NCI-H1930 (cell line): ENCODE data around the gene RXRA.

ENCODE experiments used
- DNase-seq, 2 experiments: peaks; one replicate each; lab custom pipeline; 2025; lab: John Stamatoyannopoulos, UW

Gene RXRA

GRCh38 chr9:134338394-134339182, 12.3 kb downstream of the RXRA start:
- no peak for DNase-seq

DNA sequence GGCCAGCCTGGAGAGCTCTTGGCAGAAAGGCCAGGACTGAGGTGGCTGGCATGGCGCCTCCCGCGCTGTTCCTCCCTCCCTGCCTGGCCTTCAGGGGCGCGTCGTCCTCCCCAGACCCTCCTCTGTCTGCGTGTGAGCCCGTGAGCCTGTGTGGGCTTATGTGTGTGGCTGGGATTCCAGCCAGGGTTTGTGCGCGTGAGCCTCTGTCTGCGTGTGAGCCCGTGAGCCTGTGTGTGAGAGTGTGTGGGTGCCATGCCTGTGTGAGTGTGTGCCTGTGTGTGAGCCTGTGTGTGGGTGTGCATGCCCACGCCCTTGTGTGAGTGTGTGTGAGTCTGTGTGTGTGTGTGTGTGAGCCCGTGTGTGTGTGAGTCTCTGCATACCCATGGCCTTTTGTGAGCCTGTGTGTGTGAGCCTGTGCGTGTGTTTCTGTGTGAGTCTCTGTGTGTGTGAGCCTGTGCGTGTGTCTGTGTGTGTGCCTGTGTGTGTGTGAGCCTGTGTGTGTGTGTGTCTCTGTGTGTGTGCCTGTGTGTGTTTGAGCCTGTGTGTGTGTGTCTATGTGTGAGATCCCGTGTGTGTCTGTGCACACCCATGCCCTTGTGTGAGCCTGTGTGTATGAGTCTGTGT, 13.0 kb downstream of the RXRA start:
- no peak for DNase-seq

DNA sequence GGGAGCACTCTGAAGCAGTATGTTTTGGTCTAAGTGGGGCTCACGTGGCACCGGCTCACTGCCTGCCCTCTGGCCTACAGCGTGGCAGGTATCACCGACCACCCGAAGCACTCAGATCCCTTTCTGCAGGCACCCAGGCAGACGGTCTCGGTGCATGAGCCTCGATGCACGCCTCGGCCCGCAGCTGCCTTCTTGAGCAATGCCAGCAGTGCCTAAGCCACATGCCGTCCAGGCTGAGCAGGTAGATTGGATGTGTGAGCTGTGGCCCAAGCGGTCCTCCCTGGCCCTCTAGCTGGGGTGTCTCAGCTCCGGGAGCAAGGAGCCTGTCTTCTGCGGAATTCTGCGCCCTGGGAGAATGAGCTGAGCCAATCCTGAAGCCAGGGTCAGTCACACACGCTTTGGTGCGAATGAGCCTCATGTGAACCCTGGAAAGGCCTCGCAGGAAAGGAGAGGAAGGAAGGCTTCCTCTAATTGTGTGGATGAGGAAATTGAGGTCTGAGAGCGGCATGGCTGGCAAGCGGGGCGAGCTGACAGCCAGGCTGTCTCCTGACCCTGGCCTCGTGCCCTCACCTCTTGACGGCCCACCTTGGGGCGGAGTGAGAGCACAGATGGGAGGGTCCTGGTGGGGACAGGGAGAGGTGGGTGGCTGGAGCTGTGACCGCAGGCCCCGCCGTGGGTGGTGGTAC, 14.4 kb downstream of the RXRA start:
- DNase-seq = no peak

DNA sequence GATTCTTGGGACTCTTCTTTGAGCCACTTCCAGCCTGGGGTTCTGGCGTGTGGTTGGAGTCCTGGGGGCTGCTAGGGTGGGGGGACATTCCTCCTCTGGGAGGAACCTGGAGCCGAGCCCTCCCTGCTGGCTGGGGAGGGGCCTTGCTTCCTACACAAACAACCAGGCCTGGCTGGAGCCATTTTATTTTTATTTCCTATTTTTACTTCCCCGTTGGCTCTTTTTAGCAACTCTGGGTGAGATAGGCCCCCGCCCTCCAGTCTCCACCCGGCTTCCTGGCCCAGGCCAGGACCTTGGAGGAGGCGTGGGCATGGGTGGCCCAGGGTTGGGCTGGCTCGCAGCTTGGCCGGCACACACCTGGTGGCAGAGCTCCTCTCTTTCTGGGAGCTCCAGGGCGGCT, 15.1 kb downstream of the RXRA start:
- DNase-seq = no peak

- DNase-seq = no peak
Measured at GRCh38 chr9:134341929-134342745, 15.9 kb downstream of the RXRA start.

DNA sequence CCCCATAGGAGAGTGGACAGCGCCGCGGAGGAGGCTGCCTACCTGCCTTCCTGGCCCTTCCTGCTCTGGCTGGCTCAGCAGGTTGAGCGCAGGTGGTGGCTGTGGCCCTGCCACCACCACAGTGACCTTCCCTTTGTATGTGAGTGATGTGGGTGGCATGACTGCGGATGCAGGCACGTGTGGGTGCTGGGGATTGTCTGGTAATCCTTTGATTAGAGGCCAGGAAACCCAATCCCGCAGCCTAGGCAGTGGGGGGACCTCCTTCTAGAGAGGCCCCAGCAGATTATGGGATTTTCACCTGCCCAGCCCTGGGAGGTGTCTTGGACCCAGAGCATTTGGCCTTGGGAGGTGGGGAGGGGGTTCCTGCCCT, 16.5 kb downstream of the RXRA start:
- DNase-seq = no peak

- DNase-seq = no peak
Measured at GRCh38 chr9:134343637-134344036, 17.4 kb downstream of the RXRA start.

DNA sequence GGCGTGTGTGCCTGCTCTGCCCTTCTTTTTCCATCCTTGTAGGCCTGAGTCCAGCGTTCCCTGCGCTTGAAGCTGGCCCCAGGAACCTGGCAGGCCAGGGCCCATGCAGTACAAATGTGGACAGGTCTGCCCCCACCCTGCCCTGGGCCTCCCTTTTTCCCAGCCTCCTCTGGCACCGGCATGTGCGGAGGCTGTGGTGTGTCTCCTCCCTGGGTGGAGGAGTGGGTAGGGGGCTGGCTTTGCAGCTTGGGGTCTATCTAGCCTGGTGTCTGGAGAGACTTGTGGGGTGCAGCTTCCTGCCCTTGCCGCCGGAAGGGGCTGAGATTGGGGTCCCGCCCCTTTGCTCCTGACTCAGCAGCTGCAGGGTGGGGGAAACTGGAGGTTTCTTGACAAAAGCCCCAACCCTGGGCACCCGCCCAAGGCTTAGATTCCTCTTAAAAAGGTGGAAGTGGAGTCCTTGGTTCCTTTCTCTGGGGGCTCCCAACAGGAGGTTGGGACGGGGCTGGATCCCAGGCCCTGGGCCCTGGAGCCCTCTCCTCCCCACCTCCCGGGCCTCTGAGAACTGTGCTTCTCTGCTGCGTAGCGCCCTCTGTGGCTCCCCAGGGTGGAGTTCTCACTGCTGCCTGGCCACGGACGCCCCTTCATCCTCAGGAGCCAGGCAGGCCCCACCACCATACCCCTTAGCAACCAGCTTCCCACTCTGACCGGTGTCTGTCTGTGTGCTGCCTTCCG, 18.0 kb downstream of the RXRA start:
- DNase-seq = no peak

GRCh38 chr9:134344800-134345310, 18.6 kb downstream of the RXRA start:
- no peak for DNase-seq

- no peak for DNase-seq
Measured at GRCh38 chr9:134345737-134346136, 19.5 kb downstream of the RXRA start.

- no peak for DNase-seq
Measured at GRCh38 chr9:134346151-134346550, 19.9 kb downstream of the RXRA start.

DNA sequence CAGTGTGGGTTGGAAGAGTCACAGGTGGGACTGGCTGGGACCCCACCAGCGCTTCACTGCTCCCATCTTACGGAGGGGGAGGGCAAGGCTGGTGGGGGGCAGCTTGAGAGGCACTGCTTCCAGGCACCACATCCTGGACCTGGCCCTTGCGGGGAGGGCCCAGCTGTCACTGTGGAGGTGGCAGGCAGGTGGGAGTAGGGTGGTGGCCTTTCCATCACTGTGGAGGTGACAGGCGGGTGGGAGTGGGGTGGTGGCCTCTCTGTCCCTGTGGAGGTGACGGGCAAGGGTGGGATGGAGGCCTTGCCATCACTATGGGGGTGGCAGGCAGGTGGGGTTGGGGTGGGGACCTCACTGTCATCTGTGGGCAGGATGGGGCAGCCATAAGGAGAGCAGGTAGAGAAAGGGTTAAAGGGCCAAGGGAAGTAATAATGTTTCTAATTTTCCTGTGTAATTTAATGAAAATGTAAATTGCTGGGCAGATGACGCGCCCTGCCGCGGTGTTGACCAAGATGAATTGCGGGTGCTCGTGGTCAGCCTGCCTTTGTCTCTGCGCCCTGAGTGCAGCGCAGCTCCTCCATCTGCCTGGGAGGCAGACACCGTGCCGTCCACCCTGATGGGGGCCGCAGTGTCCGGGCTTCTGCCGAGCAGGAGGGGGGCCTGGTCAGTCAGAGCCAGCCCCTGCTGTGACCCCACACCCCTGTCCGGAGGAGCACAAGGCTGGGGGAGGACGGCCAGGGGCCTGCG, 20.8 kb downstream of the RXRA start:
- DNase-seq = no peak

- DNase-seq = no peak
Measured at GRCh38 chr9:134347996-134348395, 21.7 kb downstream of the RXRA start.

- no peak for DNase-seq
Measured at GRCh38 chr9:134348404-134349155, 22.3 kb downstream of the RXRA start.

- DNase-seq = no peak
Measured at GRCh38 chr9:134349936-134350335, 23.7 kb downstream of the RXRA start.

DNA sequence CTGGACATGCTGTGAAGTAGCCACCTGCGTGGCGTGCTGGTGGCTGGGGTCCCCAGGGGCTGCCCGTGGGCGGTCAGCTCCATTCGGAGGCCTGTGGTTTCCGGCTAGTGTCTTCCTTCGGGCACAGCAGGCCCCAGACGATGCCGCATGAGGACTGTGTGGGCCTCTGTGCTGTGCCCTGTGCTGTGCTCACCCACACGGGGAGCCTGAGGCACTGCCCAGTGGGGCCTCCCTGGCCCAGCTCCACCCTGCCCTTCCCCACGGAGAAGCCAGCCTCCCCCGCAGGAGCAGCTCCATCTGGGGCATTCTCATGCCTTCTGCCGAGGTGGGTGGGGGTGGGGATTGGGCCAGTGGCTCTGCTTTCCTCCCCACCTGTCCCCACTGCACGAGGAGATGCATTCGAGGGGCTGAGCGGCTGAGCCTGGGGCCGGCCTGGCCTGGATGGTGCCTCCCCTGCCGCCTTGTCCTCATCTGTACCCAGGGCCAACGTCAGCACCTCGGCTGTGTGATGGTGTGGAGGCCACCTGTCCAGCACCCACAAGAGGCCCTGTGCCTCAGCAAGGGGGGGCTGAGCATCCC, 24.2 kb downstream of the RXRA start:
- DNase-seq = no peak

DNA sequence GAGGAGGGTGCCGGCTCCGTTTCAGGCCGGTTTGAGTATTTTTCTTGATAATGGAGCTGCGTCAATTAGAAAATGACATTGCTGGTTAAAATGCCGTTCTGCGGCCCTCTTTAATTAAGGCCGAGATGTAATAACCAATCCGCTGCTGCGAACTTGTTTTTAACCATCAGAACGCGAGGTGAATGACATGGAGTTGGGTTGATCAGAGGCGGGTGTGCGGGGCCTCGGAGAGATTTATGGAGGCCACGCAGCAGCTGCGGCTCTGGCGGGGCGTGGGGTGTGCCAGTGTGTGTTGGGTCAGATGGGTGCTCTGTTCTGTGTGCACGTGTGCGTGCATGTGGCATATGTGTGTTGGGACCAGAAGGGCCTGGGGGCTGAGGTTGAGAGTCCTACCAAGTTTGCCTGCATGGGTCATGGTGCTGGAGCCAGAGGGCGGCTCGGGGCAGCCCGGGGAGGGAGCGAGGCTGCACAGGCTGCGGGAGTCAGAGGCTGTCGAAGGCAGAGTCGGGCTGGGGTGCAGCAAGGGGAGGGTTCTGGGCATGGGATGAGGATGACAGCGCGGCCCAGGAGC, 25.4 kb downstream of the RXRA start:
- no peak for DNase-seq

GRCh38 chr9:134352247-134352933, 26.1 kb downstream of the RXRA start:
- DNase-seq = no peak

- DNase-seq = no peak
Measured at GRCh38 chr9:134353539-134353938, 27.3 kb downstream of the RXRA start.
